SU-DHL-6 (cell line): ENCODE data around the gene FAM228B.

Source experiments
- H2AFZ ChIP-seq: fragments of 200-600 bp; sonication (generic); 2 replicates; pipeline ENCODE4 v1.6.1; 2014; ENCODE audit warnings: low read depth, mild to moderate bottlenecking, moderate library complexity, mixed read lengths, antibody characterized with exemption, low read length; ENCODE audit not compliant: severe bottlenecking
- H3F3A ChIP-seq: fragments of 200-600 bp; shearing (Covaris generic); 2 replicates; pipeline ENCODE4 v1.6.0; 2016; ENCODE audit warnings: antibody characterized with exemption, mild to moderate bottlenecking; ENCODE audit not compliant: insufficient read depth
- H3K27ac ChIP-seq: fragments of 200-600 bp; sonication (generic); 2 replicates; pipeline ENCODE4 v1.5.1; 2016; ENCODE audit warnings: low read depth, mild to moderate bottlenecking, low read length, moderate library complexity, mixed read lengths
- H3K27me3 ChIP-seq: fragments of 200-600 bp; sonication (generic), shearing (Covaris generic); 2 replicates; pipeline ENCODE4 v1.6.0; 2014; ENCODE audit warnings: mild to moderate bottlenecking, low read length
- H3K36me3 ChIP-seq: fragments of 200-600 bp; sonication (generic); 2 replicates; pipeline ENCODE4 v1.6.1; 2014; ENCODE audit warnings: mild to moderate bottlenecking, low read length, mixed read lengths
- H3K4me2 ChIP-seq: fragments of 300-600, 200-600 bp; shearing (Covaris generic), sonication (generic); 2 replicates; pipeline ENCODE4 v1.6.0; 2014; ENCODE audit warnings: low read length, low read depth, mild to moderate bottlenecking; ENCODE audit not compliant: poor library complexity, severe bottlenecking
- H3K4me3 ChIP-seq: fragments of 200-600 bp; sonication (generic); 2 replicates; pipeline ENCODE4 v1.5.1; 2014; ENCODE audit warnings: antibody characterized with exemption, low read length, mild to moderate bottlenecking, mixed read lengths; ENCODE audit not compliant: insufficient read depth, poor library complexity, severe bottlenecking
- H3K79me2 ChIP-seq: fragments of 200-600 bp; sonication (generic); 2 replicates; pipeline ENCODE4 v1.6.1; 2014; ENCODE audit warnings: mild to moderate bottlenecking, low read length, moderate library complexity; ENCODE audit not compliant: insufficient read depth
- H3K9ac ChIP-seq: fragments of 200-600 bp; sonication (generic); 2 replicates; pipeline ENCODE4 v1.7.0; 2014; ENCODE audit warnings: mild to moderate bottlenecking, low read length
- H3K9me2 ChIP-seq: fragments of 200-600 bp; sonication (generic); replicated peaks from 2 replicates; pipeline ENCODE4 v1.6.1; 2014; ENCODE audit warnings: low read length; ENCODE audit not compliant: insufficient read depth
- H3K9me3 ChIP-seq: fragments of 200-600 bp; sonication (generic); 2 replicates; pipeline ENCODE4 v1.6.1; 2014; ENCODE audit warnings: low read length, mixed read lengths; ENCODE audit not compliant: insufficient read depth
- H4K20me1 ChIP-seq: fragments of 200-600 bp; sonication (generic); 2 replicates; pipeline ENCODE4 v1.6.1; 2014; ENCODE audit warnings: low read depth, mild to moderate bottlenecking, antibody characterized with exemption, low read length, moderate library complexity, mixed read lengths
- EZH2phosphoT487 ChIP-seq: fragments of 200-600 bp; sonication (generic), shearing (Covaris generic); conservative IDR thresholded peaks from 2 replicates; pipeline ENCODE4 v1.6.1; 2018; ENCODE audit warnings: mild to moderate bottlenecking, antibody characterized with exemption, low read length, moderate library complexity, mixed read lengths
- TF ChIP-seq, protein P1 (sequence below): fragments of 200-600 bp; sonication (generic); IDR thresholded peaks from one replicate; pipeline ENCODE4 v1.5.1; 2017; ENCODE audit warnings: antibody characterized with exemption, mild to moderate bottlenecking, low read length, moderate library complexity; ENCODE audit not compliant: insufficient read depth, poor library complexity, severe bottlenecking

The FAM228B gene

DNA sequence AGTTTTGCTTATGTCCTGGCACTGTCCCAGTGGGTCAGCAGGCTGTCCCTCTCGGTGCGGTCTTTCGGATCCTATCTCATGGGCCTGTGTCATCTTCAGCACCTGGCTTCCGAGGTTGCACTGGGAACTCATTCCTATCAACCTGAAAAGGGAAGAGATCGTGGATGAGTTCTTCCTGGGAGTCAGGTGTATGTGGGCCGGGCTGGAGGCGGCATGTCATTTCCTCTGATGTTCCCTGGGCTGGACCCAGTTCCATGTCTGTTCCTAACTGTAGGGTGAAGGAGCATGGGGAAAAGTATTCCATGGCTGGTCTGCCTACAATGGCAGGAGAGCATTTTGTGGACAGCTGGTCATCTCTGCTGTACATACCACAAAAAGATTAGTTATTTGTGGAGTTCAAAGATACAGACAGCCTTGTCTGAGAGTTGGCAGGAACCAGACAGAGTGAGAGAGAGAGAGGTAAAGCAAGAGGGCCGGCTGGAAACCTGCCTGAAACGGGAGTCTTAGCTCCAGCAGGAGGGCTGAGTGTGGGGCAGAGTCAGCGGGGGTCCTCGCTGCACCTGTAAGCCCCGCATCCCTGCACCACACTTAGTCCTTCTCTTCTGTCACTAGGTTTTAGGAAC is 76.8 kb downstream of the FAM228B start:
- Histone ChIP-seq H4K20me1 (no peaks in the 10 kb centered on the region), H2AFZ (no peak overlapping the region), H3K27ac (no peak overlapping the region), H3K9me2 (no peaks in the 10 kb centered on the region), H3K27me3 (no peaks in the 10 kb centered on the region), H3K4me3 (no peak overlapping the region), H3K79me2 (no peaks in the 10 kb centered on the region), H3K4me2 (no peak overlapping the region), H3K9ac (no peak overlapping the region), H3F3A (no peaks in the 10 kb centered on the region), H3K9me3 (no peaks in the 10 kb centered on the region), H3K36me3 (no peaks in the 10 kb centered on the region)
- no peak for TF ChIP-seq EZH2phosphoT487
- TF ChIP-seq, protein P1, sequence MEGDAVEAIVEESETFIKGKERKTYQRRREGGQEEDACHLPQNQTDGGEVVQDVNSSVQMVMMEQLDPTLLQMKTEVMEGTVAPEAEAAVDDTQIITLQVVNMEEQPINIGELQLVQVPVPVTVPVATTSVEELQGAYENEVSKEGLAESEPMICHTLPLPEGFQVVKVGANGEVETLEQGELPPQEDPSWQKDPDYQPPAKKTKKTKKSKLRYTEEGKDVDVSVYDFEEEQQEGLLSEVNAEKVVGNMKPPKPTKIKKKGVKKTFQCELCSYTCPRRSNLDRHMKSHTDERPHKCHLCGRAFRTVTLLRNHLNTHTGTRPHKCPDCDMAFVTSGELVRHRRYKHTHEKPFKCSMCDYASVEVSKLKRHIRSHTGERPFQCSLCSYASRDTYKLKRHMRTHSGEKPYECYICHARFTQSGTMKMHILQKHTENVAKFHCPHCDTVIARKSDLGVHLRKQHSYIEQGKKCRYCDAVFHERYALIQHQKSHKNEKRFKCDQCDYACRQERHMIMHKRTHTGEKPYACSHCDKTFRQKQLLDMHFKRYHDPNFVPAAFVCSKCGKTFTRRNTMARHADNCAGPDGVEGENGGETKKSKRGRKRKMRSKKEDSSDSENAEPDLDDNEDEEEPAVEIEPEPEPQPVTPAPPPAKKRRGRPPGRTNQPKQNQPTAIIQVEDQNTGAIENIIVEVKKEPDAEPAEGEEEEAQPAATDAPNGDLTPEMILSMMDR = no peak

DNA sequence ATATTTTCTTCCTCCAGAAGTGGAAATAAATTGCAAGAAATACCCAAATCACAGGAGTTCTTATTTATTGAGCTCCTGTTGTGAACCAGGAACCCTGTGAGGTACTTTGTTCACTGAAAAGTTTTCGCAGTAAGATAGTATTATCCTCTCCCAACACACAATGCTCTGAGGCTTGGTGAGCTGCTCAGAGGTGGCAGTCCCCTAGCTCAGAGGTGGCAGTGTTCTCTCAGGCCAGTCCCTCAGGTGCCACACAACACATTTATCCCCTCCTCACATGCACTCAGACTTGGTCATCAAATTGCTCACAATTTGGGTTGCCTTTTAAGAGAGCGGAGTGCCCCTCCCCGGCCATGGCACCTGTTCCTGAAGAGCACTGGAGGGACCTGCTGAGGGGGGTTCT is 77.5 kb downstream of the FAM228B start:
- no peaks in the 10 kb centered on the region for H3F3A ChIP-seq
- H4K20me1 ChIP-seq = no peaks in the 10 kb centered on the region
- H3K9me3 ChIP-seq = no peaks in the 10 kb centered on the region
- H3K36me3 ChIP-seq = no peaks in the 10 kb centered on the region
- no peak overlapping the region for H3K4me3 ChIP-seq
- no peaks in the 10 kb centered on the region for H3K27me3 ChIP-seq
- H3K9me2 ChIP-seq = no peaks in the 10 kb centered on the region
- no peak overlapping the region for H3K4me2 ChIP-seq
- H3K9ac ChIP-seq = no peak overlapping the region
- no peak overlapping the region for H2AFZ ChIP-seq
- no peak for TF ChIP-seq EZH2phosphoT487
- TF ChIP-seq, protein P1 = no peak
- no peak overlapping the region for H3K27ac ChIP-seq
- H3K79me2 ChIP-seq = no peaks in the 10 kb centered on the region

DNA sequence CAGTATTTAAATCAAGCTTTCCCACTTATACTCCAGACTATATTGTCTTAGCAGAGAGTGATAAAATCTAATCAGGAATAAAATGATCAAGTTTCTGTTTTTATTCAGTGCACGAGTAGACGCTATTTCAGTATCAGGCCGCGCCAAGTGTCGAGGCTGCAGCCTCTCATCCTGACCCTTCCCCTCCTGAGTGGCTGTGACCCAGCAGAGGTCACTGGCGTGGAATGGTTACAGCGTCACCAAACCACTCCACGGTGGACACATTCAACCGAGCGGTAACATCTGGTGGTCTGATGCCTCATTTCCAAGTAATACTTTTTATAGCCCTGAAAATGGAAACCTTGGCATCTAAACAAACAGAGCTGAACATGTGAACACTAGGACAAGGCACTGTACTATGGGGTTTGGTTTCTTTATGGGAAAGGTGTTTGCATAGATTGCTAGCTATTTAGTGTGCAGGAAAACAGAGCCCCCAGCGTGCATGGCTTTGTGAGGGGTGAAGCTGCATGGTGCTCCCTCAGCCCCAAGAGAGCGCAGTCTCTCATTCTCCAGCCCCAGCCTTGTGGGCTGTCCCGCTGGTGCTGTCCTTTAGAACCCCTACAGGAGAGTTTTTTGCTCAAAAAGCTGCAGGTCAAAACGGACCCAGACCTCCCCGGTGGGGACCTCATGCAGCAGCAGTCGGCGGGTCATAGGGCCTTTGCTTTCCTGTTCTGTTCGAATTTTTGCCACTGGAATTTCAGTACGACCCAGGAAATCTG is 79.9 kb downstream of the FAM228B start:
- Histone ChIP-seq H3K4me2 (no peak overlapping the region), H4K20me1 (no peaks in the 10 kb centered on the region), H2AFZ (no peak overlapping the region), H3K9ac (no peak overlapping the region), H3K4me3 (no peak overlapping the region), H3K27me3 (no peaks in the 10 kb centered on the region), H3K27ac (no peak overlapping the region), H3K36me3 (no peaks in the 10 kb centered on the region), H3K9me3 (no peaks in the 10 kb centered on the region), H3K9me2 (no peaks in the 10 kb centered on the region), H3K79me2 (no peaks in the 10 kb centered on the region), H3F3A (no peaks in the 10 kb centered on the region)
- TF ChIP-seq EZH2phosphoT487 = no peak
- TF ChIP-seq, protein P1 = no peak
